Bronchial epithelial cell (primary cell): ENCODE measurements around the gene EML5. TPM values are rescaled to one million over a fixed set of nuclear protein-coding genes. Genes with fewer than 3 reads are reported as not detected.
A peak's percentile ranks its signal among the peaks of the same experiment; 100 is the strongest.

Experiments used
- DNase-seq: peaks from one replicate; pipeline ENCODE4 v3.0.0-alpha.2; 2010; ENCODE audit warnings: low read depth
- FAIRE-seq: peaks from 2 replicates; lab custom pipeline; 2011; peaks lifted over from hg19 to GRCh38; lab: Jason Lieb, UNC
- H3K27me3 ChIP-seq: 2 replicates; pipeline ENCODE4 v1.5.1; 2011; ENCODE audit warnings: low read length; ENCODE audit not compliant: control insufficient read depth, insufficient read depth
- H3K36me3 ChIP-seq: 2 replicates; pipeline ENCODE4 v1.5.1; 2011; ENCODE audit warnings: low read length; ENCODE audit not compliant: control insufficient read depth, insufficient read depth
- H3K4me3 ChIP-seq: 2 replicates; pipeline ENCODE4 v1.5.1; 2011; ENCODE audit warnings: mild to moderate bottlenecking, low read depth, low read length, control low read depth
- CTCF ChIP-seq: IDR thresholded peaks from 2 replicates; pipeline ENCODE4 v1.5.1; 2011; ENCODE audit warnings: mild to moderate bottlenecking, moderate library complexity, low read length, control low read depth, inconsistent platforms; ENCODE audit not compliant: insufficient read depth, severe bottlenecking
- total RNA-seq: library from RNA; depleted of rRNA; stranded (reverse); fragments of >200 nt; gene quantifications from 2 replicates; pipeline ENCODE4 v1.2.1, GENCODE V29; 2014

EML5 gene
- total RNA-seq, 1 donor from 2014 or later, result not detected

- FAIRE-seq, result no peak
- no peak for TF ChIP-seq CTCF
Observed at GRCh38 chr14:88727057-88727456, 65.7 kb downstream of the EML5 start.

GRCh38 chr14:88710709-88711108, 82.0 kb downstream of the EML5 start:
- TF ChIP-seq CTCF, result no peak
- FAIRE-seq (no peak), DNase-seq (no peak)
- no peaks in the 10 kb centered on the region for H3K36me3 ChIP-seq
- no peak overlapping the region for H3K4me3 ChIP-seq
- no peaks in the 10 kb centered on the region for H3K27me3 ChIP-seq

More at GRCh38 chr14:88727057-88727456, 65.7 kb downstream of the EML5 start:
- Histone ChIP-seq H3K27me3 (no peaks in the 10 kb centered on the region), H3K36me3 (no peaks in the 10 kb centered on the region), H3K4me3 (no peak overlapping the region)
- DNase-seq, result no peak

GRCh38 chr14:88707088-88707487, 85.7 kb downstream of the EML5 start:
- FAIRE-seq, result no peak

GRCh38 chr14:88706425-88706824, 86.3 kb downstream of the EML5 start:
- no peak for TF ChIP-seq CTCF
- H3K36me3 ChIP-seq, result no peaks in the 10 kb centered on the region
- no peak for FAIRE-seq
- peak; percentile 52 for DNase-seq
- H3K27me3 ChIP-seq, result no peaks in the 10 kb centered on the region
- H3K4me3 ChIP-seq, result no peak overlapping the region

More at GRCh38 chr14:88707088-88707487, 85.7 kb downstream of the EML5 start:
- H3K27me3 ChIP-seq, result no peaks in the 10 kb centered on the region
- DNase-seq, result no peak
- H3K36me3 ChIP-seq, result no peaks in the 10 kb centered on the region
- no peak overlapping the region for H3K4me3 ChIP-seq
- TF ChIP-seq CTCF, result no peak

GRCh38 chr14:88698651-88699050, 94.1 kb downstream of the EML5 start:
- no peaks in the 10 kb centered on the region for H3K36me3 ChIP-seq
- DNase-seq (peak; percentile 96), FAIRE-seq (no peak)
- no peaks in the 10 kb centered on the region for H3K27me3 ChIP-seq
- no peak overlapping the region for H3K4me3 ChIP-seq
- no peak for TF ChIP-seq CTCF

- FAIRE-seq (no peak), DNase-seq (peak; percentile 44)
- Histone ChIP-seq H3K36me3 (no peaks in the 10 kb centered on the region), H3K4me3 (no peak overlapping the region), H3K27me3 (no peaks in the 10 kb centered on the region)
- no peak for TF ChIP-seq CTCF
Observed at GRCh38 chr14:88695870-88696269, 96.9 kb downstream of the EML5 start.
